Hepatocyte (in vitro differentiated cells): ENCODE measurements around the gene ALK. TPM values are rescaled to one million over a fixed set of nuclear protein-coding genes. Genes with fewer than 3 reads are reported as not detected.

Experiments used
- DNase-seq: peaks from one replicate; pipeline ENCODE4 v3.0.0-alpha.2; 2016; ENCODE audit warnings: low spot score
- H2AFZ ChIP-seq: fragments of 200-600 bp; sonication (generic); 2 replicates; pipeline ENCODE4 v1.6.0; 2016; ENCODE audit warnings: antibody characterized with exemption, mild to moderate bottlenecking
- H3K27ac ChIP-seq: fragments of 200-600 bp; sonication (generic); 2 replicates; pipeline ENCODE4 v1.5.1; 2016; ENCODE audit warnings: mild to moderate bottlenecking
- H3K27me3 ChIP-seq: fragments of 200-600 bp; sonication (generic); 2 replicates; pipeline ENCODE4 v1.6.1; 2016
- H3K36me3 ChIP-seq: fragments of 200-600 bp; sonication (generic); replicated peaks from 2 replicates; pipeline ENCODE4 v1.5.1; 2016; ENCODE audit warnings: low read depth; ENCODE audit not compliant: insufficient read depth
- H3K4me1 ChIP-seq: fragments of 200-600 bp; sonication (generic); 2 replicates; pipeline ENCODE4 v1.5.1; 2016; ENCODE audit warnings: mild to moderate bottlenecking, moderate library complexity; ENCODE audit not compliant: insufficient read depth
- H3K4me2 ChIP-seq: fragments of 200-600 bp; sonication (generic); 2 replicates; pipeline ENCODE4 v1.6.0; 2016
- H3K4me3 ChIP-seq: fragments of 200-600 bp; sonication (generic); 2 replicates; pipeline ENCODE4 v1.5.1; 2016; ENCODE audit warnings: mild to moderate bottlenecking
- H3K79me2 ChIP-seq: fragments of 200-600 bp; sonication (generic); 2 replicates; pipeline ENCODE4 v1.6.0; 2017; ENCODE audit warnings: mild to moderate bottlenecking
- H3K9me2 ChIP-seq: fragments of 200-600 bp; sonication (generic); replicated peaks from 2 replicates; pipeline ENCODE4 v1.6.0; 2017; ENCODE audit warnings: mild to moderate bottlenecking; ENCODE audit not compliant: insufficient read depth
- H3K9me3 ChIP-seq: fragments of 200-600 bp; sonication (generic); 2 replicates; pipeline ENCODE4 v1.5.1; 2016; ENCODE audit warnings: low read depth, mild to moderate bottlenecking
- H4K20me1 ChIP-seq: fragments of 200-600 bp; sonication (generic); 2 replicates; pipeline ENCODE4 v1.6.0; 2016; ENCODE audit warnings: mild to moderate bottlenecking; ENCODE audit not compliant: insufficient read depth, poor library complexity, severe bottlenecking
- CTCF ChIP-seq: fragments of 200-600 bp; sonication (generic); IDR thresholded peaks from 2 replicates; pipeline ENCODE4 v1.5.1; 2016; ENCODE audit warnings: antibody characterized with exemption, mild to moderate bottlenecking; ENCODE audit not compliant: poor library complexity
- EZH2 ChIP-seq: fragments of 200-600 bp; sonication (generic); IDR thresholded peaks from 2 replicates; pipeline ENCODE4 v1.6.1; 2016; ENCODE audit warnings: antibody characterized with exemption, mild to moderate bottlenecking, borderline replicate concordance
- EZH2phosphoT487 ChIP-seq: fragments of 200-600 bp; sonication (generic); IDR thresholded peaks from one replicate; pipeline ENCODE4 v1.6.1; 2018; ENCODE audit warnings: antibody characterized with exemption, mild to moderate bottlenecking, low read depth, moderate library complexity; ENCODE audit not compliant: unreplicated experiment, severe bottlenecking
- WGBS: methylation state at CpG from one replicate; pipeline ENCODE4 v1.1.6; 2016; ENCODE audit warnings: low lambda C conversion rate; ENCODE audit errors: missing lambda C conversion rate; 5-methylcytosine and 5-hydroxymethylcytosine counted together
- polyA plus RNA-seq: library from polyadenylated mRNA; unstranded; fragments of >200 nt; fragmentation: Nextera tagmentation; extraction: Ambion mirVana; gene quantifications from 2 replicates; pipeline ENCODE4 v1.2.1, GENCODE V29; 2016
- total RNA-seq: library from RNA; depleted of rRNA; stranded (reverse); fragments of >200 nt; gene quantifications from 2 replicates; pipeline ENCODE4 v1.2.3, GENCODE V29; 2014

The ALK gene
- total and polyA plus RNA-seq, 2 experiments from 2014 or later, result 0.16 to 0.27 TPM

DNA sequence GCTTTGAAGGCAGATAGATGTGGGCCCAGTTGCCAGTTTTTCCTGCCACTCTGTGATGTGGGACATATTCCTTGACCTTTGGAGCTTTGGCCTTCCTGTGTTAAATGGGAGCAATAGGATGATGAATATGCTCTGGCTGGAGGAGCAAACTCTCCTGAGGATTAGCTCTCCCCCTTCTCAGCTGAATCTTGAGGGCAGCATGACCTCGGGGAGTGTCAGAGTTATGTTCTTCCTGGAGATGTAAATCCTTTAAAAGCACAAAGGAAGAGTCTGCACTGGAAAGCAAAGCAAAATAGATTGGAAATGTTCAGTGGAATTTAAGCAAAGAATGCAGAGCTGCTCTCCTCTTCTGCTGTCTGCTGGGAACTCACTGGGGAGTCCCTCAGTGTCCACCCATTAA is 160.1 kb downstream of the ALK start:
- H3K27ac ChIP-seq, result no peak overlapping the region
- no peaks in the 10 kb centered on the region for H3K36me3 ChIP-seq
- no peaks in the 10 kb centered on the region for H3K9me2 ChIP-seq
- H3K27me3 ChIP-seq, result no peaks in the 10 kb centered on the region
- DNase-seq, result no peak
- no peaks in the 10 kb centered on the region for H3K79me2 ChIP-seq
- H3K9me3 ChIP-seq, result no peaks in the 10 kb centered on the region
- no peak overlapping the region for H2AFZ ChIP-seq
- 35% methylated on average over 1 of the region's 1 CpG for WGBS
- no peaks in the 10 kb centered on the region for H4K20me1 ChIP-seq
- H3K4me1 ChIP-seq, result peaks cover 4% of the 10 kb centered on the region
- TF ChIP-seq EZH2 (no peak), EZH2phosphoT487 (no peak), CTCF (no peak)
- no peak overlapping the region for H3K4me3 ChIP-seq
- no peak overlapping the region for H3K4me2 ChIP-seq

GRCh38 chr2:29760008-29760407 is 161.4 kb downstream of the ALK start:
- 88% methylated on average over 3 of the region's 3 CpGs for WGBS
- H3K27me3 ChIP-seq, result no peaks in the 10 kb centered on the region
- peaks cover 4% of the 10 kb centered on the region for H3K4me1 ChIP-seq
- no peak overlapping the region for H3K4me3 ChIP-seq
- no peak for DNase-seq
- TF ChIP-seq EZH2phosphoT487, result no peak
- TF ChIP-seq EZH2, result no peak
- TF ChIP-seq CTCF, result no peak
- no peaks in the 10 kb centered on the region for H4K20me1 ChIP-seq
- no peaks in the 10 kb centered on the region for H3K79me2 ChIP-seq
- no peak overlapping the region for H3K4me2 ChIP-seq
- H3K9me3 ChIP-seq, result no peaks in the 10 kb centered on the region
- no peaks in the 10 kb centered on the region for H3K9me2 ChIP-seq
- no peak overlapping the region for H2AFZ ChIP-seq
- no peak overlapping the region for H3K27ac ChIP-seq
- no peaks in the 10 kb centered on the region for H3K36me3 ChIP-seq

DNA sequence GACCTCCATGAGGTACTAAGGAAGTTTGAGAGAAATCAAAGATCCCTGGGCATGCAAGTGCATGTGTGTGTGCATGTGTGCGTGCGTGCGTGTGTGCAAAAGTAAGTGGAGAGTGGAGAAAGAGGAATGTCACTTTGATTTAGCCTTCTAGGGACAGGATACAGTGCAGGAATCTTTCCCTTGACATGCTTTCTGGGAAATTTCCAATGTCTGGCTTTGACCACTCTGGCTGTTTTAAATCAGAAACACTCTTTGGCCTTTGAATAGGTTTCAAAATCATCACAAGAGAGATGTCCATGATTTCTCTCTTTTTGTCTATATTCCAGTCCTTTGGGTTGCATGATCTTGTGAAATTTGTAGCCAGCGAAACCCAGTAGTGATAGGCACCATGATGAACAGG is 162.0 kb downstream of the ALK start:
- no peak overlapping the region for H3K4me3 ChIP-seq
- no peaks in the 10 kb centered on the region for H3K9me2 ChIP-seq
- no peak overlapping the region for H2AFZ ChIP-seq
- H3K79me2 ChIP-seq, result no peaks in the 10 kb centered on the region
- peaks cover under 1% of the 10 kb centered on the region for H3K27me3 ChIP-seq
- no peak for DNase-seq
- H4K20me1 ChIP-seq, result no peaks in the 10 kb centered on the region
- no peak overlapping the region for H3K4me2 ChIP-seq
- TF ChIP-seq EZH2phosphoT487, result no peak
- TF ChIP-seq EZH2, result no peak
- no peak for TF ChIP-seq CTCF
- H3K36me3 ChIP-seq, result no peaks in the 10 kb centered on the region
- no peak overlapping the region for H3K27ac ChIP-seq
- no peaks in the 10 kb centered on the region for H3K9me3 ChIP-seq
- 69% methylated on average over 4 of the region's 4 CpGs for WGBS
- peaks cover 4% of the 10 kb centered on the region for H3K4me1 ChIP-seq

DNA sequence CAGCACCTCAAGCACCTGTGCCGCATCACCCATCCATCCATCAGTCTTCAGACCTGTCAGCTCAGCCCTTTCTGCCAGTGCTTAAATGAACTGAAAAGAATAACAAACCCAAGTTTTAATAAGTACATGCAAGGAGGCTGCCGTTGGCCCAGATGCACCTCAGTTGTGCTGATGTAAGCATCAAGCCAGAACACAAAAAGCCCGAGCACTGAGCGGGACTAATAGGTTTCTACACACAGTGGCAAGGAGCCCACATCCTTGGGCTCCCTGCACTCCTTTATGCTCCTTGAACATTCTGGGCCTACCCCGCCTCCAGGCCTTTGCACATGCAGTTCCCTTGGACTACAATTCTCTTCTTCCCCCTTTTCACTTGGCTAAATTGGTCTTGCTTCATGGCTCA is 165.6 kb downstream of the ALK start:
- H3K27me3 ChIP-seq, result peaks cover 5% of the 10 kb centered on the region
- WGBS, result 90% methylated on average over 5 of the region's 5 CpGs

More for the DNA sequence above, 165.6 kb downstream of the ALK start:
- TF ChIP-seq EZH2phosphoT487 (no peak), EZH2 (no peak), CTCF (no peak)
- no peak for DNase-seq
- Histone ChIP-seq H4K20me1 (no peaks in the 10 kb centered on the region), H2AFZ (no peak overlapping the region), H3K79me2 (no peaks in the 10 kb centered on the region), H3K4me1 (peaks cover 4% of the 10 kb centered on the region), H3K4me3 (no peak overlapping the region), H3K9me3 (no peaks in the 10 kb centered on the region), H3K27ac (no peak overlapping the region), H3K36me3 (no peaks in the 10 kb centered on the region), H3K9me2 (no peaks in the 10 kb centered on the region), H3K4me2 (no peak overlapping the region)
